Measurements from ENCODE around the gene ENSA.
"Not testable (repeated sequence)": the region's sequence is repeated elsewhere in the genome, so short reads cannot be mapped to it uniquely, and the experiment has no call there.

Gene ENSA

GRCh38 chr1:150621497-150622302 lies 7.7 kb downstream of the ENSA start:
- no peak for DNase-seq (ENCODE audit: low read depth)

- no peak for DNase-seq (ENCODE audit: low read depth)
Measured at GRCh38 chr1:150620919-150621318, 8.5 kb downstream of the ENSA start.

GRCh38 chr1:150619576-150620509 lies 9.6 kb downstream of the ENSA start:
- no peak for DNase-seq (ENCODE audit: low read depth)

- no peak for DNase-seq (ENCODE audit: low read depth)
Measured at GRCh38 chr1:150615346-150616201, 13.8 kb downstream of the ENSA start.

GRCh38 chr1:150613061-150613920 lies 16.1 kb downstream of the ENSA start:
- DNase-seq (ENCODE audit: low read depth): no peak

- DNase-seq (ENCODE audit: low read depth): no peak
Measured at GRCh38 chr1:150612014-150612345, 17.4 kb downstream of the ENSA start.

GRCh38 chr1:150610576-150610975 lies 18.8 kb downstream of the ENSA start:
- DNase-seq (ENCODE audit: low read depth): no peak

GRCh38 chr1:150609732-150610131 lies 19.7 kb downstream of the ENSA start:
- no peak for DNase-seq (ENCODE audit: low read depth)

- DNase-seq (ENCODE audit: low read depth): no peak
Measured at GRCh38 chr1:150606463-150607142, 22.8 kb downstream of the ENSA start.

- not testable (repeated sequence) for DNase-seq (ENCODE audit: low read depth)
Measured at GRCh38 chr1:150605451-150605731, 24.0 kb downstream of the ENSA start.

GRCh38 chr1:150604226-150604588 lies 25.2 kb downstream of the ENSA start:
- DNase-seq (ENCODE audit: low read depth): no peak

GRCh38 chr1:150603711-150604110 lies 25.7 kb downstream of the ENSA start:
- DNase-seq (ENCODE audit: low read depth): no peak

- DNase-seq (ENCODE audit: low read depth): not testable (repeated sequence)
Measured at GRCh38 chr1:150602372-150602771, 27.0 kb downstream of the ENSA start.

GRCh38 chr1:150601540-150601939 lies 27.9 kb downstream of the ENSA start:
- DNase-seq (ENCODE audit: low read depth): no peak

- DNase-seq (ENCODE audit: low read depth): not testable (repeated sequence)
Measured at GRCh38 chr1:150598346-150598745, 31.1 kb downstream of the ENSA start.

GRCh38 chr1:150596976-150597375 lies 32.4 kb downstream of the ENSA start:
- no peak for DNase-seq (ENCODE audit: low read depth)

- DNase-seq (ENCODE audit: low read depth): no peak
Measured at GRCh38 chr1:150596095-150596892, 33.1 kb downstream of the ENSA start.

- no peak for DNase-seq (ENCODE audit: low read depth)
Measured at GRCh38 chr1:150582371-150582770, 47.0 kb downstream of the ENSA start.

- not testable (repeated sequence) for DNase-seq (ENCODE audit: low read depth)
Measured at GRCh38 chr1:150581962-150582361, 47.5 kb downstream of the ENSA start.

- not testable (repeated sequence) for DNase-seq (ENCODE audit: low read depth)
Measured at GRCh38 chr1:150581437-150581836, 48.0 kb downstream of the ENSA start.
